GDM1 (cell line): Measurements from ENCODE around the gene RALGAPA2.

Source experiments
- DNase-seq: peaks from one replicate; lab custom pipeline; 2025; lab: John Stamatoyannopoulos, UW

The RALGAPA2 gene

DNA sequence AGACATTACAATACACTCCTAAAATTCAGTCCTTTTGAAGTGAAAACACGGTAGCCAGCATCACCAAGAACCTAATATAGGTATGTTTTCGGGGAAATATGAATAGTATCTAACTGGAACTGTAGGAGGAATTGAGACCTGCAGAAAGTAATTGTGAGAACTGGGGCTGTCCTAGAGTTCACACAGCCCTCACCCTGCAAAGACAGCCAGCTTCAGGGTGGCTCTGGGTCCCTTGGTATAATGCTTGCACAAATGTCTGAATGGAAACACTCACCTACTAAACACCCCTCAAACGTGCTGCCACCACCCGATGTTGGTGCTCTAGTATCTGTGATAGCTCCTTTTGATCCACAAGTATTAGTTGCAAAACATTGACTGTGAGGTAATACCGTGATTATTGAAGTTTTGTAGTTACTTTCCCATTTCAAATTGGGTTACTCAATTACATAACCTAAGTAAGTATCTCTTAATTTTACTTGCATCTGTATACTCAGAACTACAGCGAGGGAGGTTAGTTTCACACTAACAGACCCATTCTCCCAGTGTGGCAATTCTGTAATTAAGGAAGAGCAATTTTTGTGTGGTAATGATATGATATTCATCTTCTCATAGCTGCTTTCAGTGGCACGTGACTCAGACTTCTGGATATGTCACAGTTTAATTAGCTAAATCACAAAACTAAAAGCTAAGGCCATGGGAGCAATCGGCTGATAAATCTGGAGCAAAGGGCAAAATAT is 215.0 kb downstream of the RALGAPA2 start:
- no peak for DNase-seq

GRCh38 chr20:20495729-20496503 is 216.5 kb downstream of the RALGAPA2 start:
- DNase-seq = no peak

GRCh38 chr20:20493701-20494100 is 218.7 kb downstream of the RALGAPA2 start:
- no peak for DNase-seq

- DNase-seq = no peak
These were observed 219.7 kb downstream of the RALGAPA2 start for GRCh38 chr20:20492521-20493332.

- DNase-seq = no peak
These were observed 220.6 kb downstream of the RALGAPA2 start for GRCh38 chr20:20491784-20492264.

- no peak for DNase-seq
These were observed 221.2 kb downstream of the RALGAPA2 start for GRCh38 chr20:20491110-20491783.

- DNase-seq = no peak
These were observed 221.8 kb downstream of the RALGAPA2 start for GRCh38 chr20:20490673-20491072.

GRCh38 chr20:20489648-20490341 is 222.6 kb downstream of the RALGAPA2 start:
- DNase-seq = no peak

DNA sequence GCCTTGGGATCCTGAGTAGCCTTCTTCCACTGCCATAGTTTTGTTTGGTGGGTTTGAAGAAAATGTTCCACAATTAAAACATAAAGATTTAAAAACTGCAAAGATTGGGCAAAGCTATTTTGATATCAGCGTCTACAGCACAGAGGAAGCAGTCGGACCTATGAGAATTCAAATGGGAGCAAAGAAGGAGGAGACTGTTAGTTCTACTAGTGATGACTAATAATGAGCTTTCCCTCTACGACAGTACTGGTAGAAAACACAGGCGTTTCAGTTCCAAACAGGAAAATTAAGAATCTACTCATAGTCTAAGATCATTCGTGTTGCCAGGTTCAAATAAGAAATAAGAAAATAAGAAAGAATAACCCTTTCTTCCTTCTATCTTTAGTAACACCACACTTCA is 223.4 kb downstream of the RALGAPA2 start:
- DNase-seq = no peak

DNA sequence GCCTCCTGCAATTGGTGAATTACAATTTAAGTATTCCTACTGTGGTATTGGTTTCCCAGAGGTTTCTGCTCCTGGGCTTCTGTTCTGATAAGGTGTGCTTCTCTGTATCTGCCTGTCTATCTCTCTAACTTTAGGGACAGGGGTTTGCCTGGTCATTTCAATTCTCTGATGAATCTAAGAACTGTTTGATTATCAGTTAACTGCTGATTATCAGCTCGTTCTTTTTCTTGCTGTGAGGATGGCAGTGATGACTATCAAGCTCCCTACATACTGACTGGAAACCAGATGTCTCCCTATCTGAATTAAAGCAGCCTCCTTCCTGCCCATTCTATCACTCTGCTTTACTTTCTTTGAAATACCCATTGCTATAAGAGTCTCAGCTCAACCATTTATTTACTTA is 224.1 kb downstream of the RALGAPA2 start:
- DNase-seq = no peak

DNA sequence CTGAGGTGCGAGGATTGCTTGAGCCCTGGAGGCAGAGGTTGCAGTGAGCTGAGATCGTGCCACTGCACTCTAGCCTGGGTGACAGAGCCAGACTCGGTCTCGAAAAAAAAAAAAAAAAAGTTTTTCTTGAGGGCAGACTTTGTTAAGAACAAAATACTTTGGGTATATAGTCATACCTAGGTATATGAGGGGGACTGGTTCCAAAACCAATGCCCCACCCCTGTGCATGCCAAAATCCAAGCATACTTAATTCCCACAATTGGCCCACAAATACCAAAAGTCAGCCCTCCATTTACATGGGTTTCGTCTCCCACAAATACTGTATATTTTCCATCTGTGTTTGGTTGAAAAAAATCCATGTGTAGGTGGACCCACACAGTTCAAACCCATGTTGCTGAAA is 224.6 kb downstream of the RALGAPA2 start:
- no peak for DNase-seq

DNA sequence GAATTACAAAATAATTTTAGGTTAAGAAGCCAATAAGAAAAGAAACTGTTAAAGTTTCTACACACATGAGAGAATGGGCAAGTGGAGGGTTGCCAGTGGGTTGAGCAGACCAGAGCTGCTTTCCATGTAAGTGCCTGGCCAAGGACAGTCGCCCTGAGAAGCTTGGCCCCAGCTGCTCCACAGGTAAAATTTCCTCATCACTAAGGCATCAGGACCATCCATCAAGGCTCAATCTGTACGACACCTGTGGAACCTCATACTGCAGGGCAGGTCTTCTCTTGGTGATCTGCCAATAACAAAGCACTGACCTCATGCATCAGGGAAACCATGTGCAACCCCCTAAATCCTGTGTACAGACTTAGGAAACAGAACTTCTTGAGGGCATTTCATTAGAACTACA is 229.1 kb downstream of the RALGAPA2 start:
- no peak for DNase-seq

GRCh38 chr20:20482453-20482852 is 230.0 kb downstream of the RALGAPA2 start:
- DNase-seq = no peak

- DNase-seq = no peak
These were observed 231.8 kb downstream of the RALGAPA2 start for GRCh38 chr20:20480689-20481088.

DNA sequence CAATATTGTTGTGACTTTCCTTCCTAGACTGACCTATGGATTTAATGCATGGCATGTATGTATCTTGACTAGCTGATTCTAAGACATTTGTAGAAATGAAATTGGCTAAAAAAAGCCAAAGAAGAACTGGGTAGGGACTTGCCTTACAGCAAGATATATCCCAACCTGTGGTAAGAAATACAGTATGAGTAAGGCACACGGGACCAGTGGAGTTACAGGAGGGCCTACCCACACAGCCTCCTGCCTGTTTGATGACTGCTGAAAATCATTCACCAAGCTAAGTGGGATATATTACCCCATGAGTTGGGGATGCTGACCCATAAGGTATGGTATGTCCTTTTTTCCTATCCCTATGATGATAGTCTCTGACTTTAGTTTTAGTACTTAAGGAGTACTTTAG is 232.3 kb downstream of the RALGAPA2 start:
- DNase-seq = no peak

- no peak for DNase-seq
These were observed 234.9 kb downstream of the RALGAPA2 start for GRCh38 chr20:20477444-20478041.

DNA sequence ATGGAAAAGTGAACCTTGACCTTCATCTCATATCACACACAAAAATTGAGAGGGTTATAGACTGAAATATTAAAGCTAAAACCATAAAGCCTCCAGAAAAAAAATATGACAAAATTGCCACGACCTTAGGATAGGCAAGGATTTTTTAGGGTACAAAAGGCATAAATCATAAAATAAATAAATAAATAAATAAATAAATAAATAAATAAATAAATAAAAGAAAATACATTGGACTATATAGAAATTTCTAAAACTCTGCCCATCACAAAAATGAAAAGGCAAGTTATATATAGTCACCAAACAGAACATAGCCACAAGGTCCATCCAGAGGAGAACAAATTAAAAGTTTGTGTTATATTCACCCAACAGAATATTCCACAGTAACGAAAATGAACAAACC is 235.9 kb downstream of the RALGAPA2 start:
- no peak for DNase-seq

DNA sequence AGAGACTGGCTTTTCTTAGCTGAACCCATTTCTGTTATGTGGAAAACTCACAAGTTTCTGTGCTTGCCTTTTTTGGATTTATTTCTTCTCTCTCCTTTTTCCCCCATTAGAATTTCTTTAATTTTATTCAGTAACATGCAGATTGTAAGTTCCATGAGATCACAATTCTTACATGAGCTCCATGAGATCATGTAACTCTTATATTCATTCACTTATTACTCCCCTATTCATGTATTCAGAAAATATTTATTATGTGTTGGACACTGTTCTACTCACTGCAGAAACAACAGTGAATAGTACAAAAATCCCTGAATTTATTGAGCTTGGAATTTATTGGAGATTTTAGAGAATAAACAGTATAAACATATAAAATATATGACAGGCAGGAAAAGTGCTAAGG is 238.8 kb downstream of the RALGAPA2 start:
- no peak for DNase-seq

DNA sequence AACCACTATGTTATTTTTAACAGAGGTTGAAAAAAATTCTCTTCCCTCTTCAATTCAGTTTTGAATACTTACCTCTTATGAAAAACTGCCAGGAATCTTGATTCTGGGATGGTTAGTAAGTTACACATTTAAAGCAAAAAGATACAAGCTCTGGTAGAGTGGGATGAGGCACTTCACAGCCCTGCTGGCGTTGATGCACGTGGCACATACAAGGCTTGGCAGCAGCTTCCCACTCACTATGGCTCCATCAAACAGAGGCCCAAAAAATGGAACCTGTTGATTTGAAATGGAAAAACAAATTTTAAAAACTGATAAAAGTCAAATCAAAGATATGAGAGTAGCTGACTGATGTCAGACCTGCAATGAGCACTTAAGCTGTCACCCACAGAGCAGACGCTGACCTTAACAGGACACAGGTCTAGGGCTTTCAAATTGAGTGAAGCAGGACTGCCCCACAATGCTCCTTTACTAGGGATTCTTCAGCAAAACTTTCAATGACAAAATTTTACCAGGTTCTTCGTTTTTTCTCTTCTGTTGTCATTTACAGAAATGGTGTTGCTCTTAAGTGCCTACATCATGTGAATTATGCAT is 239.7 kb downstream of the RALGAPA2 start:
- DNase-seq = no peak

- DNase-seq = no peak
These were observed 246.0 kb downstream of the RALGAPA2 start for GRCh38 chr20:20466341-20466879.
